HG02642 (cell line): ENCODE results near the gene NLRC5.
"Not testable (repeated sequence)": the region's sequence is repeated elsewhere in the genome, so short reads cannot be mapped to it uniquely, and the experiment has no call there.

Experiments used
- ATAC-seq: cut with Tn5 transposase; IDR thresholded peaks from one replicate; pipeline ENCODE4 v1.9.1; 2021; ENCODE audit warnings: mild to moderate bottlenecking; ENCODE audit not compliant: unreplicated experiment, poor library complexity

Gene NLRC5

DNA sequence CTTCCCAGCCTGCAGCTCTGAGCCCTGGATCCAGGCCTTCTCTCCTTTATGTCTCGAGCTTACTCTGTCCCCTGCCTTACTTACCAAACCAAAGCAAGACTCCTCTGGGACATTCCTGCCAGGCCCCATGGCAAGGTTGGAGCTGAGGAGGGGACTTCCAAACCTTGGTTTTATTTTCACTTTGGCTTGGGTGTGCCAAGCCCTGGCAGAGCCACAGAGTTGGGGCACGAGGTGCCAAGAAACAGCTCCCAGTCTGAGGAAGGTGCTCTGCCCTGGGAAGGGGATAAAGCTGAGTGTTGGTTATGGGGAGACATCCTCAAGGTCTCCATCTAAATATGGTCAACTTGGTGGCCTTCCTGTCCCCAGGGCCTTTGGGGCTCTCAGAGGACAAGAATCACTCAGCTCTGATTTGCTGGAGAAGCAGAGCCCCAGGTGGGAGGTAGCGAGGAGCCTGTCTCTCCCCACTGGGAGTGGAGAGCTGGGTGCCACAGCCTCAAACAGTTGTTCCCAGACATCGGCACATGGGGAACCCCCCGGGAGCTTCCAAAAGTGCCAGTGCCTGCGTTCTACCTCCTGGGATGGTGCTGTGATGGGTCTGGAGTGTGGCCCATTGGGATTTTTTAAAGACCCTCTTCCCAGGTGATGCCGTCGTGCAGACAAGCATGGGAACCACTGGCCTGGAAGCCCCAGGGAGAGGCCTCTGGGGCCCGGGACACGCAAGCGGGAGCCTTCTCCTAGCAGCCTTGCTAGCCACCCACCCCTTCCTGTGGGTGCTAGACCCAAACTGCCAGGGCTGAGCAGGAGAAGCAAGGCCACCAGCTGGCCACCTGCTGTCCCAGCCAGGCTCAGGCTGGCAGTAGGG, 10.3 kb downstream of the NLRC5 start:
- ATAC-seq: peak; percentile 30

GRCh38 chr16:57000271-57001025, 11.1 kb downstream of the NLRC5 start:
- ATAC-seq: peak; percentile 43

DNA sequence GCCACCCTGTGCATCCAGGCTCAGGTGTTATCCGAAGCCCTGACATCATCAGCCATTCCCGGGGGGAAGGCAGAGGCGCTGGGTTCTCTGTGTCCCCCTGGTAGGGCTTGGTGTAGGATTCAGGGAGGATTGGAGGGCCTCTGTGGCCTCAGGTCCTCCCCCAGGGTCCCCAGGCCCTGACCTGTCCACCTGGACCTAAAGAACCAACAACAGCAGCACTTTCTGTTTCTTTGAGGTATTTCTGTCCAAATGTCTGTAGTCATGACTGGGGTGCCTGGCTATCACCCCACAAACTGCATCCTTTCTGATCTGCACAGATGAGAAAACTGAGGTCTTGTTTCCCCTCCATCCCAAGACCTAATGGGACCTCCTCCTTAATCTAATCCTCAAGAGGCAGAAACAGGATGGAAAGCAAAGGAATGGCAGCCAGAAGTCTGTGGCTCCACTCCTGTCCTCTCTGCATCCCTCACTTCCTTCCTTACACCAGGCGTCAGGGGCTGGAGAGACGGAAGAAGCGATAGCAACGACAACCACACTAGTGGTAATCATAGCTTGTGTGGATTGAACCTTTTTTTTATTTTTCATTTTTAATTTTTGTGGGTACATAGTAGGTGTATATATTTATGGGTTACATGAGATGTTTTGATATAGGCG, 11.8 kb downstream of the NLRC5 start:
- no peak for ATAC-seq

DNA sequence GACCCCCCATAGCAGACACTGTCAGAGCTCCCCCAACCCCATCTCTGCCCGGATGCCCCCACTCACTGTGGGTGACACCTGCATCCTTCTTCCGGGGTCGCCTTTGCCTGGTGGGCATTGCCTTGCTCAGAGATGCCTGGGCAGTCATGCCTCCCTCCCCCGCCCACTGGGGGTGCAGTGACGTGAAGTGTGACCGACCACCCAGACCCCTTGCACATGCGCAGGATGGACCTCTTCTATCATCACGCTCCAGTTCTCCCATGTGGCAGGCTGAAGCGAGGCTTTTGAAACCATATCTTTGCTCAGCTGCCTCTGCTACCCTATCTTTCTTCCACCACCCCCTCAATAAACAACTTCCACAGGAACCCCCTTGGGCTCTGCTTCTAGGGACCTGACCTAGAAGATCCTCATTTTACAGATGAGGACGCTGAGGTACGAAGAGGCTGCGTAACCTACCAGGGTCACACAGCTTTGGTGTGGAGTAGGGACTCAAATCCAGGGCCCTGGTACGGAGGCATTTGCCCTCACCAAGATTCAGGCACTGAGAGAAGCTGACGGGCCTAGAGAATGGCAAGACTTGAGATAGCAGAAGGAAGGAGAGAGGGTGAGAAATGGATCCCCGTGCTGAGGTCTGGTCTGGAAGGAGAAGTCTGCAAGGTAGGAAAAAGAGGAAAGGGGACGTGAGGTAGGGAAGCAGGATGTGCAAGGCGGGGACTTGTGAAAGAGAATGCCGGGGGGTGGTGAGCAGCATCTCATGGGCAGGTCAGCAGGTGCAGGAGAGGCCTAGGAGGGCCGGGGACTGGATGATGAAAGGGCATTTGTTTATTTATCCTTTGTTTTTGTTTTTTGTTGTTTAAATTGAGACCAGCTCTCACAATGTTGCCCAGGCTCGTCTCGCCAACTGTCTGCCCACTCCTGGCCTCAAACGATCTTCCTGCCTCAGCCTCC, 14.4 kb downstream of the NLRC5 start:
- ATAC-seq: no peak

DNA sequence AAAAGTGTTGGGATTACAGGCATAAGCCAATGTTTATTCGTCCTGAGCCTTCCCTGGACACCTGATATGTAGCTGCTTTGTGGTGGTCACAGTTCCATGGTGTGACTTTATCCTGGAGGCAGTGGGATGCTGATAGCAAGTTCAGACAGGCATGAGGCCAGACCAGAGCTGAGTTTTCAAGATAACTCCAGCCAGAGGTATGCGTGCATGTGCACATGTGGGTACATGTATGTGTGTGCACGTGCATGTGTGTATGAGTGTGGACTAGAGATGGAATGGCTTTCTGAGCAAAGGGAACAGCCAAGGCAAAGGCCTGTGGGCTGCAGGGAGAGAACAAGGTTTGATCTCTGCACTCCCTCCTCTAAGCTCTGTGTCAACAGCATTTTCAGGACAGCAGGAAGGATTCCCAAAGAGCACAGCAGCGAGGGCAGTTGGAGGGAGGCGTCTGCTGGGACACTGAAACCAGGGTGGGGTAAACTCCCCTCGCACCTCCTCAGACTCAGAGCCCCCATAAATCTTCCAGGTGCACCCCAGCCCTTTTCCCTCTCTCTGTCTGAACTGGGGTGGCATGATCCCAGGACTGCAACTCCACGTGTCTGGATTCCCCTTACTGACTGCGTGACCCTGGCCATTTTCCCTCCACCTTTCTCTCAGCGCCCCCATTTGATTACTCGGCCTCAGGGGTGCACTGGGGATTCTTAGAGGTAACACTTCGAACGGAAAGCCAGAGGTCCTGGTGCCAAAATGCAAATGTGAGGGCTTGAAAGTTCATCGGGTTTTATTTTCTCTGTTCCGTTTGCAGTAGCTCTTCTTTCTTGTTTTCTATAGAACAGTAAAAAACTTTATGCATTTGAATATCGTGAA, 15.3 kb downstream of the NLRC5 start:
- ATAC-seq: no peak

- not testable (repeated sequence) for ATAC-seq
Measured at GRCh38 chr16:57005597-57005996, 16.2 kb downstream of the NLRC5 start.

DNA sequence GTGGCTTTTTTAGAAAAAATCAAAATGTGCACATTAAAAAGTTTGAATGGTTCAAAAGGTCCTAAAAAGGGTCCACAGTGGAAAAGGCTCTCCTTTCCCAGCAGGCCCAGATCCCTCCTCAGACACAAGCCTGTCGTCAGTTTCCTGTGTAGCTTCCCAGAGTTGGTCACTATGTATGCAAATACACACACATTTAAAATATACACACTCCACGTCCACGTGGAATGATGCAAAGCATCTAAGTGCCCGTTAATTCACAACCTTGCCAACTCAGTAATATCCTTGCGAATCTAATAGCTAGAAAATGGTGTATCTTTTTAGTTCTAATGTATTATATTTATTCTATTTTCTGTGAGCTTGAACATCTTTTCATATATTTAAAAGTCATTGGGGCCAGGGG, 17.7 kb downstream of the NLRC5 start:
- no peak for ATAC-seq

DNA sequence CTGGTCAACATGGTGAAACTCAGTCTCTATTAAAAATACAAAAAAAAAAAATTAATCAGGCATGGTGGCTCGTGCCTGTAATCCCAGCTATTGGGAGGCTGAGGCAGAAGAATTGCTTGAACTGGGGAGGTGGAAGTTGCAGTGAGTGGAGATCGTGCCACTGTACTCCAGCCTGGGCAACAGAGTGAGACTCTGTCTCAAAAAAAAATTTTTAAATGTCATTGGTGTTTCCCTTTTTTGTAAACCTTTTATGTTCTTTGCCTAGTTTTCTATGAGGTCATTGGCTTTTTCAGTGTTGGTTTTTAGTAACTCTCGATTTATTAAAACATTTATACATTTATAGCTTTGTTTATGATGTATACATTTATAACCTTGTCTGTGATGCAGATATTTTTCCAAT, 18.2 kb downstream of the NLRC5 start:
- no peak for ATAC-seq

DNA sequence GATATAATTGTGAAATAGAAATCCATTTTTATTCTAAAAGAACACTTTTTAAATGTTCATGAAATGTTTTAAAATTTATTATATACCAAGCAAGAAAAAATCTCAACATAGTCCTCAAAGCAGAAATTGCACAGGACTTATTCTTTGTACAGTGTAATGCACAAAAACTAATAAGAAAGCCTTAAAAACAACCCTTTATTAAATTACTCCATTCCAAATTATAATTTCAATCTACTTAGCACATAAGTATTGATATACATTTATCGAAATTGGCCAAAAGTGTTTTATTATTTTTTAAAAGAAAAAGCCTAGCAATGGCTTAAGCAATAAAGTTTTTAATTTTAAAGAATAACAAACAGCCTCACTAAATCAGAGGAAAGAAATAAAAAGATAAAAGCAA, 19.1 kb downstream of the NLRC5 start:
- no peak for ATAC-seq

GRCh38 chr16:57009643-57010170, 20.4 kb downstream of the NLRC5 start:
- ATAC-seq: no peak

DNA sequence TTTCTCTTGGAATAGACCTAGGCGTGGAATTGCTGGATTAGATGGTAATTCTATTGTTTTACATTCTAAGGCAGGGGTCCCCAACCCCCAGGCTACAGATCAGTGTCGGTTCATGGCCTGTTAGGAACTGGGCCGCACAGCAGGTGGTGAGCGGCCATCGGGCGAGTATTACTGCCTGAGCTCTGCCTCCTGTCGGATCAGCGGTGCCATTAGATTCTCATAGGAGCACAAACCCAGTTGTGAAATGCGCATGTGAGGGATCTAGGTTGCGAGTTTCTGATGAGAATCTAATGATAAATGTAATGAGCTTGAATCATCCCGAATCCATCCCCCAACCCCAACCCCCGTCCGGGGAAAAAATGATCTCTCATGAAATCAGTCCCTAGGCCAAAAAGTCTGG, 23.0 kb downstream of the NLRC5 start:
- ATAC-seq: no peak

DNA sequence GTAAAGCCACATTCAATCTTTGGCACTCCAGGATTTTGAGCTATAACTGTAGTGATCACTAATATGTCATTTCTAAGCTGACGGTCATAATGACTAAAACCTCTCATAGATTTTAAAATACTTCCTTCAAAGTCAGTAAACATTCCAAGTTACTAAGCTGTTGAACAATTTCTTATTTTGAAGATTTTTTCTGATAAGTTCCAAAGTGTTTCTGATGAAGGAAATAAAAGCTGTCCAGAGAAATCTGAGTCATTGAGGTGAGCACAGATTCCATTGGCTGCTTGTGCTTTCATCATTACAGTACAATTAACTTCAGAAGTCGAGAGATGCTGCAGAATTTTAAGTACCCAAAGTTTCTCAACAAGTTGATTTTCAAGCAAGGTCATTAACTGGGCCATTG, 23.9 kb downstream of the NLRC5 start:
- no peak for ATAC-seq

GRCh38 chr16:57013902-57014301, 24.5 kb downstream of the NLRC5 start:
- ATAC-seq: no peak

- no peak for ATAC-seq
Measured at GRCh38 chr16:57016301-57016700, 26.9 kb downstream of the NLRC5 start.

GRCh38 chr16:57016831-57017230, 27.5 kb downstream of the NLRC5 start:
- ATAC-seq: no peak

DNA sequence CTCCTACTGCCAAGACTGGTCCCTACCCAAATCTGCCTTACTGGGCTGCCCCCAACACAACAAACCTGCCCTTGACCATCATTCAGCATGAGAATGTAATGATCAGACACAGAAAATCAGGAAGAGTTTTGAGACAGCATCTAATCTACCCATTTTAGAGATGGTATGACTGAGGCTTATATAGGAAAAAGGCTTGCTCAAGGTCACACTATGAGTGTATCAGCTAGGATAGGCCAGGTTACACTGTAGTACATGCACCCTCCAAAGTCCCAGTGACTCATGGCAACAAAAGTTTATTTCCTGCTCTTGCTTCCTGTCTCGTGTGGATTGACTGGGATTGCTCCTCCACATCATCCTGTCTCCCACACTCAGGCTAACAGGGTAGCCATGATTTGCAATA, 27.9 kb downstream of the NLRC5 start:
- no peak for ATAC-seq

DNA sequence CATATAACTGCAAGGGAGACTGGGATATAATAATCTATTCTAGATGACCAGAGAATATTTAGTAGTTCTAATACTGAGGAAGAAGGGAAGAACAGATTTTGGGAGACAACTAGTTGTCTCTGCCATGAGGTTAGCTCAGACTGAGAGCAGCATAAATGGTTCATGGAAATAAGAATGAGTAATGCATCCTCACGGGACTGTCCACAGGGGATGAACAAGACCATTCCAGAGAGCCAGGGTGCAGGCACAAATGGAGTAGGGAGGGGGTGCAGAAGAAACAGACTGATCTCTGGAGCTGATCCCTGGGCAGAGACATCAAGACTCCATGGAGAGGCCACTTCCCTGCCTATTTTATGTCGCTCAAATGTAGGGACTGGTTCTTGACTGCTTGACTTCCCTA, 30.4 kb downstream of the NLRC5 start:
- ATAC-seq: no peak

DNA sequence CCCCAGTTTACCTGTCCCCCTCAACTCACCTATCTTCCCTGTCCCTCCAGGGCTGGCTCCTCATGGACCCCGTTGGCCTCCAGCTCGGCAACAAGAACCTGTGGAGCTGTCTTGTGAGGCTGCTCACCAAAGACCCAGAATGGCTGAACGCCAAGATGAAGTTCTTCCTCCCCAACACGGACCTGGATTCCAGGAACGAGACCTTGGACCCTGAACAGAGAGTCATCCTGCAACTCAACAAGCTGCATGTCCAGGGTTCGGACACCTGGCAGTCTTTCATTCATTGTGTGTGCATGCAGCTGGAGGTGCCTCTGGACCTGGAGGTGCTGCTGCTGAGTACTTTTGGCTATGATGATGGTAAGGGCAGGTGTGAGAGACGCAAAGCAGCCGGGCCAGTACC, 31.3 kb downstream of the NLRC5 start:
- no peak for ATAC-seq

DNA sequence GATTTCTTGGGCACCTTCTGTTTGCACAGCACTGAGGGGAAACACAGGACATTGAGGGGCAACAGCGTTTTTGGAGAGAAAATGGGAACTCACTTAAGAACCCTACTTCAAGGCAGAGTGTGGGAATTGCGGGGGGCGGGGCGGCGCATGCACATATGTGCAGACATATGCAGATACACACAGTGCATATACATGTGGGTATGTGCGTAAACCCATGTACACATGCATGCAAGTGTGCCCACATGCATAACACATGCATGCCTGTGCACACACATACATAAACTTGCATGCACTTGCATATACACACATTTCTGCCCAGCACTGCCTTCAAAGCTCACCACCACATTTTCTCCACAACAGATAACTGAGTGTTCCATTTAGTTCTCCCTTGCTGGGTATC, 32.4 kb downstream of the NLRC5 start:
- no peak for ATAC-seq
